Stimulated activated CD8-positive, alpha-beta memory T cell treated with anti-CD3 and anti-CD28 coated beads, Interleukin-7, amount 100 ng/mL, for 48 hours (primary cell): ENCODE measurements around the gene DIP2C.

Experiments used
- DNase-seq, 2 donors: peaks; one replicate each; pipeline ENCODE4 v3.0.0-alpha.2; 2020; ENCODE audit warnings: low read depth in 1 of 2; ENCODE audit errors: extremely low read depth in 1 of 2

Gene DIP2C

DNA sequence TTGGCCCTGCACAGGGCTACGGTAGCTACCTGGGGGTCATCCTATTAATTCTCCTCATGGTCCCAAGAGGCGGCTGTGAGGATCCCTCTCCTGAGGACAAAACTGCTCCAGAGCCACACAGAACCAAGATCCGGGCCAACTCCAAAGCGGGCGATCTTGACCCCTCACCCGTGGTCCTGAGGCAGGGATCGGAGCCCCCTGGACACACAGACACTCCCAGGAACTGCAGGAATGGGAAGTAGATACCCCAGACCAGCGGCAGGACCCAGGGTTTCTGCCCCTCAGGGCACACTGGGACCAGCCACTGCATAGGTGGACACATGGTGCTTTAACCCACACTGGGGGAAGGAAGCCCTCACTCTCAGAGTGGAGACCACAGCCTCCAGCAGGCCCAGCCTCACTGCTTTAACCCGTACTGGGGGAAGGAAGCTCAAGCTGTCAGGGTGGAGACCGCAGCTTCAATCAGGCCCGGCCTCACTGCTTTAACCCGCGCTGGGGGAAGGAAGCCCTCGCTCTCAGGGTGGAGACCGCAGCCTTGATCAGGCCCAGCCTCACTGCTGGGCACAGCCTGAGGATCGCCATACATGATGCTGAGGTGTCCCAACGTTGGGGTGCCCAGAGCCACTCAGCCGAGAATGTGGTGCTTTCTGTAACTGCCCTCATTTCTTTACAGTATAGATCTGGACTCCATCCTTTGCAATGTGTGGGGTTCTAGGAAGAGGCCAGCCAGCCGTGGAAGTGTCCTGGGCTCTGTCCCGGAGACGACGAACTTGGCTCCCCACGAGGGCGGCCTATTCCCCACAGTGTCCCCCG is 60.1 kb downstream of the DIP2C start:
- no peak for DNase-seq

DNA sequence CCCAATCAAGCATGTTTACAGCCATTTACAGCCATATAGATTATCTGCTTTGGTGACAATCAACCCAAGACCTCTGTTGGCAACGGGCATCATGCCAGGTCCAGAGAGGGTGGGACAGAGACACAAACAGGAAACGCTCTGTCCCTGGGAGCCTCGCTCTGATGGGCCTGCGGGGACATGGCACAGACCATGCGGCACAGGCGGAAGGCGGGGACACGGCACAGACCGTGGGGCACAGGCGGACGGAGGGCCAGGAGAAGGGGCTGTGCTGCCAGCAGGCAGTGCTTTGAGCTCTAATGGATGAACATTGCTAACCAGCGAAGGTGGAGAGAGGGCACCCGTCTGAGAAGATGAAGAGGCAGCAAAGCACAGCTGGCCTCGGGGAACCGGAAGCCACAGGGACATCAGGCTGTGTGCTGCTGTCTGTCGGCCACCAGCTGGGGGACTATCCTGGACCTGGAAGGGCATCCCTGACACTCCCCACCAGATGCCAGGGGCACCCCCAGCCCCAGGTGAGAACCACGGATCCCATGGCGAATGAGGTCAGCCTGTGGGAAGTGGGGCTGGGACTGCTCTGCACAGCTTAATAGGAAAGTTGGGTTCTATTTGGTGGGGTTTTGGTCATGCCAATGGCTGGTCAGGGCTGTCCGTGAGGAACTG is 61.0 kb downstream of the DIP2C start:
- DNase-seq = no peak

DNA sequence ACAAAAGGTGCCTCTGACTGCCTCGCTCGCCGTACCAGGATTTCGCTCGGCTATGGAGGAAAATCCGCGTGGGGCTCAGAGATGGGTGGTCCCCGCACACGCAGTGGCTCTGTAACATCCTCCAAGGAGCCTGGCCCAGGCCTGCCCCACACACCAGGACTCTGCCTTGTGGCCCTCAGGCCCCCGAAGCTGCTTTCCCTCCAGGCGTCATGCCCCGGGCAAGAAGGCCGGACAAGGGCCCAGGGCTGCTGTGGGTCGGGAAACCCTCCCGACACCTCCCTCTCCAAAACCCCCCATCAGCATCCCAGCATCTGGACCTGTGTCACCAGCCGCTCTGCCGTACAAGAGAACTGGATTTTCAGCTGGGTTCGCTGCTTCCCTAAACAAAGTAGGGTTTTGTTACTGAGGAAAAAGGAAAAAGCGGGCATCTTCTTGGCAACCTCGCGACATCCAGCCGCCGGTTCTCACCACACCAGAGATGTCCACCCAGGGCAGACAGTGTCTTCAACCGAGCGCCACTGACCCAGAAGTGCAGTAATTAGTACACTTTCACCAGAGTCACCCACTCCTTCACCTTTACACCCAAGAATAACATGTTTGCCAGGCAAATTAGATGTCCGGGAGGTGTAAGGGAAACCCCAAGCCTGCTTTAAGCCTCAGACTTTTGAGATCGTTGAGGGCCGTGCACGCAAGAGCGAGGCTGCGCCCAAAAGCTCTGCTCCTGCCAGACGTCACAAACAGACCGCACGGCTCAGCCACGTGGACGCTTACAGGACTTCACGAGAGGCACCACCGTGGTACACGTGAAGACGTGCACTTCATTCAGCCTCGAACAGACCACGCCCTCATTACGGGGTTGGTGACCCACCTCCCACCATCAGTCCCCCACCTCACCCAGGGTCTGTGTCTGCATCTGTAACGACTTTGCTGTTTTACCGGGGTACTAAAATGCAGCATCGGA is 62.2 kb downstream of the DIP2C start:
- DNase-seq = no peak

DNA sequence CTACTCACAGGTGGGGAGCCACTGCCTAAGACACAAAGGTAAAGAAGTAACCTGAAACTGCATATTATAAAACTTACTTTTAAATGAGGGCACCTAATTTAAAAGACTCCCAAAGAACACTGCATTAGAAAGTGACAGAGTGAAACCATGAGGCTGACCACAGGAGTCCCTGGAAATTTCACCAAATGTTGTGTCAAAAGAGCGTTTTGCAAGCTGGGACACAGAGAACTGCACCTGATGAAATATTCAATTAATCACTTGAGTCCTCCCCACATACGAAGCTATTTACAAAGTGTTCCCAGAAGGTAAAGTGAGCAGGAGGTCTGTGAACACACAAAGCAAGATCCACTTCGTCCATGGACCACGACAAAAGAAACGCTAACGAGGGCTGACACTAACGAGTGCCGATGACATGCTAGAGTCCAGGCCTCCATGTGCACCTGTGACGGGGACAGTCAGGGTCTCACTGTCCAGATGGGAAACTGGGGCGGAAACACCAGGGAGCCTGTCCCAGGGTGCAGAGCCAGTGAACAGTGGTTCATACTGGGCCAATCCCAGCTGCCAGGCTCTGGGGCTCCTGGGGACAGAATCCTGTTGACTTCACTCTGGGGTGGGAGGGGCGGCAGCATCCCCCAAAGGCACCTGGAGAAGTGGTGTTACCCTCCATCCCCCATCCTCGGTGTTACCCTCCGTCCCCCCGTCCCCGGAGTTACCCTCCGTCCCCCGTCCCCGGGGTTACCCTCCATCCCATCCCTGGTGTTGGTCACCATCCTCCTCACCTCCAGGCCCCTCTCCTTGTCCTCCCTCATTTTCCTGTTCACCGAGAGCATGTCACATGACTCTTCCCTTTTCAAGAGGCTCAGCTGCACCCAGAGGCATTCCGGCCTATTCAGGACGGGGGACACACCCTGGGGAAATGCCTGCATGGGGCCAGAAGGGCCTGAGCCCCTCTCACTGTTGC is 63.4 kb downstream of the DIP2C start:
- no peak for DNase-seq

- no peak for DNase-seq
These were observed 64.2 kb downstream of the DIP2C start for GRCh38 chr10:625333-625696.

- no peak for DNase-seq
These were observed 64.7 kb downstream of the DIP2C start for GRCh38 chr10:624605-625332.

GRCh38 chr10:624312-624604 is 65.2 kb downstream of the DIP2C start:
- DNase-seq = no peak

DNA sequence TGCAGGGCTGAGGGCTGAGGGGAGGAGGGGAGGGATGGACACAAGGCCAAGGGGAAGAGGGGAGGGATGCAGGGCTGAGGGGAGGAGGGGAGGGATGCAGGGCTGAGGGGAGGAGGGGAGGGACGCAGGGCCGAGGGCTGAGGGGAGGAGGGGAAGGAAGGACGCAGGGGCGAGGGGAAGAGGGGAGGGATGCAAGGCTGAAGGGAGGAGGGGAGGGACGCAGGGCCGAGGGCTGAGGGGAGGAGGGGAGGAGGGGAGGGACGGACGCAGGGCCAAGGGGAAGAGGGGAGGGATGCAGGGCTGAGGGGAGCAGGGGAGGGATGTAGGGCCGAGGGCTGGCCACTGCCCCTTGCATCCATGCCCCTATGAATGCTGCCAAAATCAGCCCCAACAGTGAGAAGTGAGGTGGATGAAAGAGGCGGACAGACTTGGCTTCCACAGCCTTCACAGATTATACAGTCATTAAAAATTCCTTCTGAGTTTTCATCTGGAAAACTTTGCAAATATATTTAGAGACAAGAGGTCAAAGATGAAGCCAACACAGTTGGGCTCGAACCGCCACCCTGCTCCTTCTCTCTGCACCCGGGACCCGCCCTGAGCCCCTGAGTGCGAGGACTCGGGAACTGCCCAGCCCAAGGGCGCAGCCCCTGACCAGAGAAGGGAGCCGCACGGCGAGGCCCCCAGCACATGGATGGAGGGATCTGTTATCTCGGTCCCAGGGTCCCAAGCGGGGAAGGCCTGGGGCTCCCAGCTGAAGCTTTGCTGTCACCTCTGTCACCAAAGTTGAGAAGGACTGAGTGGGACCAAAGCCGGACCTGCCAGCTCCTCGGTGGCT is 65.8 kb downstream of the DIP2C start:
- no peak for DNase-seq

- no peak for DNase-seq
These were observed 66.5 kb downstream of the DIP2C start for GRCh38 chr10:623014-623413.

- DNase-seq = no peak
These were observed 67.3 kb downstream of the DIP2C start for GRCh38 chr10:621981-622740.

DNA sequence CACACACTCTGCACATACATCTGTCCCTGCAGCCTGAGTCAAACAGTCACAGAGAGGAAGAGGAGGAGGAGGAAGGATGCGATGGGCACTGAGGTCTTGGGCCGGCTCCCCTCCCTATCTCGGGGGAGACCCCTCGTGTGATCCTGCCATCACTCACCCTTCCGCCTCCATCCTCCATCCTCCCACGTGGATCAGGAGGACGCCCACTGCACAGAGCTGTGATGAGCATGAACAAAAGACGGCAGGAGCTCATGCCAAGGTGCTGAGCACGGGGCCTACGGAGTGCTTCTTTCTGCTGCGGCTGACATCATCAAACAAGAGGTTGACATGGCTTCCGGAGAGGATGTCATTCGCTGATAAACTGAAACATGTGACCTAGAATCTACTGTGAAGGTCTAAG is 68.0 kb downstream of the DIP2C start:
- no peak for DNase-seq

DNA sequence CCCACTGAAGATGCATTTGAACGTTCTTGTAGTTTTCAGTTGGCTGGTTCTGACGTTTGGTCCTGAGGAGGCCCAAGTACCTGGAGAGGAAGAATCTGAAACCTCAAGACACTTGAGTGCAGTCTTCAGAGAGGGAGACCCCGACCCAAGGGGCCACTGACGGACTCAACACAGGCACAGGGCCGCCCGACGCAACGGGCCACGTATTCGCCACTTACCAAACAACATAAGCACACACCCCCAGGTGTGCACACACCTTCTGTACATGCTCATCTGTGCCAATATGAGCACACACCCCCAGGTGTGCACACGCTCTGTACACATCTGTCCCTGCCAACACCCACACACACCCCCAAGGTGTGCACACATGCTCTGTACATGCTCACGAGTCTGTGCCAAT is 68.5 kb downstream of the DIP2C start:
- no peak for DNase-seq

- no peak for DNase-seq
These were observed 69.1 kb downstream of the DIP2C start for GRCh38 chr10:620417-620816.

DNA sequence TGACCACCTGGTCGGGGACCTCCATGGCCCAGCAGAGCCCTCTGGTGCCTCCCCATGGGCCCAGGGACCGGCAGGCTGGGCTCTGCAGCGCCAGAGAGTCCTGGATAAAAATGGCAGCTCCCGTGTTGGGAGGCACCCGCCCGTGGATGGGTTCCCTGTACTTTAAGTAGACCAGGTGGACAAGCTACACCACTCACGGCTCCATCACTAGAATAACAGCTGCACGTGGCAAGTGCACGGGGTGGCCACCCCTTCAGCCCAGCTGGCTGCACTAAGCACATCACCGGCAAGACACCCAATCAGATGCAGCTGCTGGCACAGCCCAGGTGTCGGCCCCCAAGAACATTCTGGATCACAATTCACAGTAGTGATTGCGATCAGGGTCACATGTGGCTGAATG is 69.8 kb downstream of the DIP2C start:
- DNase-seq = no peak

DNA sequence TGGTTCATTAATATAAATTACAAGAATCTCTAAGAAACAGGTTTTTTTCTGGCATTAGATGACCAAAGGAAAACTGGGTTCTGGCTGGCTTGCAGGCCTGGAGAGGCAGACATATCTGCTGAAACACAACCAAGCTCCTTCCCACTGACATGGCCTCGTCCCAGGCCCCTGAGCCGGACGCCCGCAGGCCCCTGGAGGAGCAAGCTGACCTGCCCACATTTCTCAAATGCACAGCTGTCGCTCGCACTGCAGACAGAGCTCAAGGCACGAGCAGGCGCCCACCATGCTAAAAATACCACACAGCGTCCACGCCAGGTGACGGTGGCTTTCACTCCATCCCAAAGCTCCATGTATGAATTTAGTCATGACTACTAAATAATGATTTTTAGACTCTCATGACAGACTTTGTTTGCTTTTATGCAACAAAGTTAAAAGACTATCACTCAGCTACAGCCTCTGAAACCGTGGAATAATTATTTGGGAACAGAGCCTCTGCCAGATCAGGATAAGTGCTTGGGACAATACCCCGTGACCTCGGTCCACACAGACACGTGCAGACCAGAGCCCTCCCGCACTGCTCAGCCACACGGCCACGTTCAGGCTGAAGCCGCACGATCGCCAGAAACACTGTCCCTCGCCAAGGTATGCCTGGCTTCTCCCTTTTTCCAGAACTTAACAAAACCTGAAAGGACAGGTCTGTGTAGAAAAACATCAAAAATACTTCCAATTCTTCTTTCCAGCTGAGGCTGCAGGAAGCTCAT is 71.1 kb downstream of the DIP2C start:
- no peak for DNase-seq

DNA sequence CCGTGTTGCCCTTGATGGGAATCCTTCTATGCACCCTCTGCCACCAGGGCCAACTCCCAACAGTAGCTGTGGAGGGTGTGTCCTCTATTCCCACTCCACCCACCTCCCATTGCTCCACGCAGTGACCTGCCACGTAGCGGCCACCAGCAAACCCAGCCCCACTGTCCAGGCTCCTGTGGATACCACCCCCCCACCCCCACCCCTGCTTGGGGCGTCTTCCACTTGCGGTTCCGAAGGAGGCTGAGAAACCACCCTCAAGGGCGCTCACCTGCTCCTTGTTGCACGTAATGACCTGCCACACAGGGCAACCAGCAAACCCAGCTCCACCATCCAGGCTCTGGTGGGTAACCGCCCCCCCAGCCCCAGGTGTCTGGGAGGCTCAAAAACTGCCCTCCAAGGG is 72.0 kb downstream of the DIP2C start:
- no peak for DNase-seq

DNA sequence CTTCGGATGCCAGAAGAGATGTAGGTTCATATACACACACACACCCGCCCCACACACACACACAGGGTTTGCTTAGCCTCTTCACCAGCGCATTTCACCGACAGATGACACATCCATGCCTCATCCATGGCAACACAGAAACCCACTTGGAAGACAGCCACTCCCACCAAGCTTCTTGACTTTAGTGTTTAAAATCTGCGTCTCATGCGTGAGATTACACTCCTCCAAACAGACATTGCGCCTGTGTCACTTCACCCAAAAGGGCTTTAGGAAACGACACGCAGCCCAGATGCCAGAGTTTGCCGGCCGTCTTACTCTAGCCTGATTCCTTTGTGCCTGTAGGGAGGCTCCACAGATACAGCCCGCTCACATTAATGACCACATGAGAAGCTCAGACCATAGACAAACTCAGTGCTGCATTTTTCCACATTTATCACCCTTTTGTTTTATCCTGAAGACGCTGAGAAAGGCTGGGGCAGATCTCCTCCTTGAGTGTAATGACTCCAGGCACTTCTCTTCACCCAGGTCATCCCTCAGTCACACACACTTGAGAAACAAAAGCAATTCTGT is 73.8 kb downstream of the DIP2C start:
- no peak for DNase-seq
